ENCODE data around the gene KRT7. TPM values are rescaled to one million over a fixed set of nuclear protein-coding genes. Genes with fewer than 3 reads are reported as not detected.
A peak's percentile ranks its signal among the peaks of the same experiment; 100 is the strongest.

The KRT7 gene
- total RNA-seq, 4 donors from 2014 or later, result 95.8 to 176 (median 123) TPM

GRCh38 chr12:52280319-52280795 is 47.3 kb downstream of the KRT7 start:
- Histone ChIP-seq H3K27ac (peak overlapping the region; percentile 87), H3K36me3 (no peaks in the 10 kb centered on the region), H3K4me3 (no peak overlapping the region), H3K27me3 (no peaks in the 10 kb centered on the region), H3K9me3 (no peaks in the 10 kb centered on the region), H3K4me1 (peaks cover 34% of the 10 kb centered on the region)
- DNase-seq (ENCODE audit: low spot score in 2 of 2), result peak; percentile 82 to 89
- 52% methylated on average over 3 of the region's 3 CpGs for WGBS
- TF ChIP-seq EP300 (IDR thresholded peaks at IDR 0.05) (peak; percentile 95), CTCF (IDR thresholded peaks at IDR 0.05) (no peak), POLR2AphosphoS5 (IDR thresholded peaks at IDR 0.05) (peak in 2 of 3 donors; percentile 47 to 84)

GRCh38 chr12:52280796-52281560 is 47.9 kb downstream of the KRT7 start:
- Histone ChIP-seq H3K4me3 (no peak overlapping the region), H3K27ac (peak overlapping the region; percentile 87), H3K36me3 (no peaks in the 10 kb centered on the region), H3K27me3 (no peaks in the 10 kb centered on the region), H3K4me1 (peaks cover 34% of the 10 kb centered on the region), H3K9me3 (no peaks in the 10 kb centered on the region)
- peak; percentile 90 to 93 for DNase-seq (ENCODE audit: low spot score in 2 of 2)
- peak; percentile 51 for TF ChIP-seq EP300 (IDR thresholded peaks at IDR 0.05)
- TF ChIP-seq CTCF (IDR thresholded peaks at IDR 0.05), result no peak
- peak in 1 of 3 donors; percentile 4 for TF ChIP-seq POLR2AphosphoS5 (IDR thresholded peaks at IDR 0.05)
- TF ChIP-seq POLR2A (IDR thresholded peaks at IDR 0.05), result no peak
- WGBS, result 46% methylated on average over 4 of the region's 4 CpGs

- H3K27ac ChIP-seq, result no peak overlapping the region
- TF ChIP-seq POLR2AphosphoS5 (IDR thresholded peaks at IDR 0.05) (no peak), CTCF (IDR thresholded peaks at IDR 0.05) (no peak), EP300 (IDR thresholded peaks at IDR 0.05) (no peak), POLR2A (IDR thresholded peaks at IDR 0.05) (no peak)
- no peaks in the 10 kb centered on the region for H3K36me3 ChIP-seq
- peak in 1 of 2 donors; percentile 7 for DNase-seq (ENCODE audit: low spot score in 2 of 2)
- 73% methylated on average over 4 of the region's 4 CpGs for WGBS
- no peak overlapping the region for H3K4me3 ChIP-seq
- H3K4me1 ChIP-seq, result peaks cover 22% of the 10 kb centered on the region
- no peaks in the 10 kb centered on the region for H3K27me3 ChIP-seq
- no peaks in the 10 kb centered on the region for H3K9me3 ChIP-seq
Observed at GRCh38 chr12:52284562-52285171, 51.6 kb downstream of the KRT7 start.

- no peak for DNase-seq (ENCODE audit: low spot score in 2 of 2)
- Histone ChIP-seq H3K36me3 (no peaks in the 10 kb centered on the region), H3K9me3 (no peaks in the 10 kb centered on the region), H3K4me3 (no peak overlapping the region), H3K4me1 (peaks cover 16% of the 10 kb centered on the region), H3K27me3 (no peaks in the 10 kb centered on the region), H3K27ac (no peak overlapping the region)
- TF ChIP-seq CTCF (IDR thresholded peaks at IDR 0.05), result no peak
- no peak for TF ChIP-seq POLR2A (IDR thresholded peaks at IDR 0.05)
- TF ChIP-seq EP300 (IDR thresholded peaks at IDR 0.05), result no peak
- no peak for TF ChIP-seq POLR2AphosphoS5 (IDR thresholded peaks at IDR 0.05)
- WGBS, result 92% methylated on average over 2 of the region's 2 CpGs
Observed at GRCh38 chr12:52285172-52285745, 52.2 kb downstream of the KRT7 start.

All from suprapubic skin (tissue), 4 donors.